ENCODE measurements around the gene PPEF1.
"Not testable (repeated sequence)": the region's sequence is repeated elsewhere in the genome, so short reads cannot be mapped to it uniquely, and the experiment has no call there.

Gene PPEF1

DNA sequence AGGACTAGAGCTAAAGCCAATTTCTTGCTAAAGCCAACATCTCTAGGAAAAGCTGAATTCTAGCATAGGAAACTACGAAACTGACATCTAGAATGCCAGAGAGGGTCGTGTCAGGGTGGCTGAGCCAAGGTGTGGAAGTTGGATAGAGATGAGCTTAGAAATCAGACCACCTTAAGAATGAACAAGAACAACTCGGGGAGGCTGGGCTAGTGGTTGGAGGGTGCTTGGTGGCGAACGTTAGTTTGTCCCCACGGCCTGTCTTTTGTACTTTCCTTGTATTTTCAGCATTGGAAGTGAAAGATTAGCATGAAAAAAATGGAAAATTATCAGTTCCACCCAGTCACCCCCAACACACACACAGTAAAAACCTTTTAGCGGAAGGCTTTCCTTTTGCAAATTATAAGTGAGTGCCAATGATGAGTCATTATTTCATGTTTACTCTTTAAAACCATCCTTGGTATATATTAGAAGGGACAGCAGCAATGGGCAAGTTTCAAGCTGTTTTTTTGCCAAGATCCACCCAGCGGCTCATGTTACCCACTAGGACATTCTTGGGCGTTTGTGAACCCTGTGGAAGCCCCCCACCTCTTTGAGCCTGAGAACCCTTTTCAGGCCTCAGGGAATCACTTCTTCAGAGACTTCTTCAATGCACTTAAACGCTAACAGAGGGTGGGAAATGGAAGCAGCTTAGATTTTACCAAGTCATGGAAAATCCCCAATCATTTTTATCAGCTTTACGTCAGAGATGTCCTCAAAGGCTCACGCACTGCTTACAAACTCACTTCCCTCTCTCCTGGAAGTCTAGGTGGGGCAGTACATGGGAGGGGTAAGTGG lies 4.9 kb upstream of the PPEF1 start:
- in situ Hi-C loops (cut with MboI; ENCODE audit: low sequenced_read_pairs) = no loop called here

DNA sequence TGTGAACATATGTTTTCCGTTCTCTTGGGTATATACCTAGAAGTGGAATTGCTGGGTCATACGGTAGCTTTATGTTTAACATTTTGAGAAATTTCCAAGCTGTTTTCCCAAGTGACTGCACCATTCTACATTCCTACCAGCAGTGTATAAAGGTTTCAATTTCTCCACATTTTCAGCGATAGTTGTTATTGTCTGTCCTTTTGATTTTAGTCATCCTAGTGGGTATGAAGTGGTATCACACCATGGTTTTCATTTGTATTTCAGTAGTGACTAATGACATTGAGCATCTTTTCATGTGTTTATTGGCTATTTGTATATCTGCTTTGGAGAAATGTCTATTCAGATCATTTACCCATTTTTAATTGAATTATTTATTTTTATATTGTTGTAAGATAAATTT lies 2.4 kb downstream of the PPEF1 start:
- in situ Hi-C loops (cut with MboI; ENCODE audit: low sequenced_read_pairs) = no loop called here

DNA sequence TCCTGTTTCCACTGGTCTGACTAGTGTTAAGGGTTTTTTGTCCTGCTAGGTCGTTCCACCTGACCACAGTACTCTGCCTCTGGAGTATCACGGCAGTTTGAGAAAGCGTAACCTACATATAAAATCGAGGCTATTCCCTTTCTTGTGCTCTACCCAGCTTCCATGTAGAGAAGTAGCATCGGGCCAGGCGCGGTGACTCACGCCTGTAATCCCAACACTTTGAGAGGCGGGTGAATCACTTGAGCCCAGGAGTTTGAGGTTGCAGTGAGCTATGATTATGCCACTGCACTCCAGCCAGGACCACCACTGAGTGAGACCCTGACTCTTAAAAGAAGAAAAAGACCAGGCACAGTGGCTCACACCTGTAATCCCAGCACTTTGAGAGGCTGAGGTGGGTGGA lies 7.5 kb downstream of the PPEF1 start:
- in situ Hi-C loops (cut with MboI; ENCODE audit: low sequenced_read_pairs) = no loop called here

DNA sequence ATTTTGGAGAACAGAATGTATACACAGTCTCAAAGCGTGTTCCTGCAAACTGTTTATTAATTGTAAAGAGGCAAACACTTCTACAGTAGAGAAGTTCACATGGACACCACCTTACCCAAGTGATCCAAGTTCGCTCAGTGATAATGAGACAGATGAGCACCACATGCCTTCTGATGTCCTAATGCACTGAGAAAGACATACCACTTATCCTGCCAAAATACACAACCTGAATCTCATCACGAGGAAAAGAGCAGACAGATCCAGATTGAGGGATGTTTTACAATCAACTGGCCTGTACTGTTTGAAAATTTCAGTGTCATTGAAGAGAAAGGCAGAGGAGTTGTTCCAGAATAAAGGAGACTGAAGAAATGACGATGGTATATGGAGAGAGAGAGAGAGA lies 12.4 kb downstream of the PPEF1 start:
- in situ Hi-C loops (cut with MboI; ENCODE audit: low sequenced_read_pairs) = no loop called here

DNA sequence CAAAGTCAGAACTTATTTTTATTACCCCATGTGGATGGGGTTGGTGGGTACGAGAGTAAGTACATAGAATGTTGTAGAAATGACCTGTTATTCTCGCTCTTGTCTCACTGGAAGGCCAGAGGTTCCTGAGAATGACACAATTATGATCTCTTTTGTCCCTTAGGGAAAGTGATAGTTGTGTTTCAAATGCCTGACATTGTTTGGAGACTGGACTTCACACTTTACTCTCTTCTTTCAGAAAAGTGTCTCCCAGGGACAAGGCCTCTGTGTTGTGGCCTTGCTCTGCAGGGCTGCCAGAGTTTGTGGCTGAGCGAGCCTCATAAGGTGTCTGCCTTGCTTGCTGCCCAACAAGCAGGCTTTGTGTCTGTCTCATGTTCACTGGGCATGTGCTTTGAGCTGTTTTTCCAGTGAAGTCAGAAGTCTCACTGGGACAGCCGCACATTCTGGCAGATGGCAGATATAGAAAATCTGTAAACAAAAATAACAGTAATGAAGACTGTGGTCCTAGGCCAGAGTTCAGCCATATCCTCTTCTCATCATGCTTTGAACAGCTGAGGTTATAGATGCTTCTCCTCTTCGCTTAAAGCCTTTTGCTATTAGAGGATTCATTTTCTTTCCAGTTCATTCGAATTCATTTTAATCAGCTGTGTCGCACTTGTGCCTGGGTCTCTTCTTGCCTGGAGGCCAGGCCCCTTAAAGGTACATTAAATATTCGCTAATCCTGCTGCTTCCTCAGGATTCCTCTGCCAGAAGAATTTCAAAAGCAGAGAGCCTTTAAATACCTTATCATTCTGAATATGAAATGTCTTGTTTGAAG lies 14.4 kb downstream of the PPEF1 start:
- in situ Hi-C loops (cut with MboI; ENCODE audit: low sequenced_read_pairs) = no loop called here

DNA sequence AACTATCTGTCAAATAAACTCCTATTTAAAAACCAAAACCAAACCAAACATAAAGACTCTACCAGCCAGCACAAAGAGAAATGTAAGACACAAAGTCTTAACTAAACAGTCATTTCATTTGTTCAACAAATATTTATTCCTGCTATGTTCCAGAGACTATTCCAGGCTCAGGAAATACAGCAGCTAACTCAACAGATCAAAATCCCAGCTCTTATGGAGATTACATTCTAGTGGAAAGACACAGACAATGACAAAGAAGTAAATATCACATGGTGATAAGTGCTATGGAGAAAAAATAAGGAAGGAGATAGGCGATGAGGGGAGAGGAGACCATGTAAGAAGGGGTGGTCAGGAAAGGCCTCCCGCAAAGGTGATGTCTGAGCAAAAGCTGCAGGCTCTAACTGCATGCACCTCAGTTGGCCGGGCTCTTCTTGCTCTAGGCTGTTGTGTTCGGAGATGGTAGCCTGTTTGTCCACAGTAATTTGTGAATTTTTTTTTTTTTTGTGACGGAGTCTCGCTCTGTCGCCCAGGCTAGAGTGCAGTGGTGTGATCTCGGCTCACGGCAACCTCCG lies 15.1 kb downstream of the PPEF1 start:
- in situ Hi-C loops (cut with MboI; ENCODE audit: low sequenced_read_pairs) = no loop called here

DNA sequence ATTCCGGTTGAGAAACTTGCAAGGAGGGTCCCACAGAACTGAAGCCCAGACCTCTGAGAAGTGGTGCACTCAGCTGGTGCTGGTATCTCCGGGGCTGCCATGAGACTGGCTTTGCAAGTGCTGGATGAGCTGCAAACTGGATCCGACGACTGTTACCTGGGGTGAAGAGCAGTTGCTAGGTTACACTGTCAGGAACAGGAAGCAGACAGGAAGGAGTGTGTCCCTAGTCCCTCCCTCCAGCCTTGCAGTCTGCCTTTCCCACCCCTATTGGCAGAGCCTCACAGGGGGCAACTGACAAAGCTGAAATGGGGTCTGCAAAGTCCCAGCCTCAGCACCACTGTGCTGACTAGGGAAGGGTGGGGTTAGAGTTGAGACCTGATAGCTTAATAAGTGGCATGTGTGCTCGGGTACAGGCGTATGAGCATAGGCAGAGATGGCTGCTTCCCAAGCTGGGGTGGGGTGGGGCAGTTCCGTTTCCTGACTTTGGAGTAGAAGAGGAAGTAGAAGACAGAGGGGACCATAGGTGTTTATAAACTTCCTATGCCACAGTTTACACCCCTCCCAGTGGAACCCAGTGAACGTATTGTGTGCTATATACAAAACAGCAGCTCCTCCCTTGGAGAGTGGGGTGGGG lies 18.0 kb downstream of the PPEF1 start:
- in situ Hi-C loops (cut with MboI; ENCODE audit: low sequenced_read_pairs) = no loop called here

DNA sequence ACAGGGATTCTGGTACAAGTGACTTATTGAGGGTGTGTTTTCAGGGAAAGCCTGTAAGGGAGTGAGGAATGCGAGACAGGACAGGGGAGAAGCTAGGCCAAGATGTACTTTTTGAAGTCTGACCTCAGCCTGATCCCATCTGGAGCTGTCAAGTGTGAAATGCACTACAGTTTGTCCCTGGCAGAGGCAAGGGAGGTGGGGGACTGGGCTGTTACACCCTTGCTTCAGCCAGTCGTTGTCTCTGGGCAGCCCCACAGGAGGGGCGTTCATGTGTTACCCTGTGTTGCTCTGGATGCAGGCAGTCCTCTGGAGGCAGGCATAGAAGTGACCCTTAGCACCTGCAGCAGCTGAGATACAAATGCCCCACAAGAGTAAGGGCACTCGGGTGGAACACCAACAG lies 25.8 kb downstream of the PPEF1 start:
- in situ Hi-C loops (cut with MboI; ENCODE audit: low sequenced_read_pairs) = no loop called here

DNA sequence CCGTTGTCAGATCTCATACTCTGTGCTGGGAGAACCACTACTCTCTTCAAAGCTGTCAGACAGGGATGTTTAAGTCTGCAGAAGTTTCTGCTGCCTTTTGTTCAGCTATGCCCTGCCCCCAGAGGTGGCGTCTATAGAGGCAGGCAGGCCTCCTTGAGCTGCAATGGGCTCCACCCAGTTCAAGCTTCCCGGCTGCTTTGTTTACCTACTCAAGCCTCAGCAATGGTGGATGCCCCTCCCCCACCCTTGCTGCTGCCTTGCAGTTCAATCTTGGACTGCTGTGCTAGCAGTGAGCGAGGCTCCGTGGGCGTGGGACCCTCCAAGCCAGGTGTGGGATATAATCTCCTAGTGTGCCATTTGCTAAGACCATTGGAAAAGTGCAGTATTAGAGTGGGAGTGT lies 32.2 kb downstream of the PPEF1 start:
- in situ Hi-C loops (cut with MboI; ENCODE audit: low sequenced_read_pairs) = not testable (repeated sequence)

DNA sequence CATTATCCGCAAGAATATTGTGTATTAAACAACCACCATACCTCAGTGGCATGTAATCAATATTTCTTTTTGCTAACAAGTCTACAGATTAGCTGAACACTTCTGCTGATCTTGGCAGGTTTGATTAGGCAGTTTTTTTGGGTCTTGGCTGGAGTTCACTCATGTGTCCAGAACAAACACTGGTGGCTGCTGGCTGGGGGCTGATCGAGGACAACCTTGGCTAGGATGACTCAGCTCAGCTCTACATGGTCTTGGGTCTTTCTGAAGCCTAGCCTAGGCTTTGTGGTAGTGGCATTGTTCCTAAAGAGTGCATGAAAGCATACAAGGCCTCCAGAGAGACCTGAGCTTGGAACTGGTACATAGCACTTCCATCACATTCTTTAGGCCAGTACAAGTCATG lies 41.1 kb downstream of the PPEF1 start:
- in situ Hi-C loops (cut with MboI; ENCODE audit: low sequenced_read_pairs) = no loop called here

DNA sequence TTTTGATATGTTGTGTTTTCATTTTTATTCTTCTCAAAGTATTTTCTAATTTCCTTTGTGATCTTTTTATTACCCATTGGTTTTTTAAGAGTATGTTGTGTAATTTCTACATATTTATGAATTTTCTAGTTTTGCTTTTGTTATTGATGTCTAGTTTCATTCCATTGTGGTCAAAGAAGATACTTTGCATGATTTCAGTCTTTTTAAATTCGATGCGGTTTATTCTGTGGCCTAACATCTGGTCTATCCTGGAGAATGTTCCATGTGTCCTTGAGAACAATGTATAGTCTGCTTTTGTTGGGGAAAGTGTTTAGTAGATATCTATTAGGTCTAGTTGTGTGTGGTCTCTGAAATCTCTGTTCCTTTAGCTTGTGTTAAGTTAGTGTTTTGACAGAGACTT lies 46.2 kb downstream of the PPEF1 start:
- in situ Hi-C loops (cut with MboI; ENCODE audit: low sequenced_read_pairs) = no loop called here

DNA sequence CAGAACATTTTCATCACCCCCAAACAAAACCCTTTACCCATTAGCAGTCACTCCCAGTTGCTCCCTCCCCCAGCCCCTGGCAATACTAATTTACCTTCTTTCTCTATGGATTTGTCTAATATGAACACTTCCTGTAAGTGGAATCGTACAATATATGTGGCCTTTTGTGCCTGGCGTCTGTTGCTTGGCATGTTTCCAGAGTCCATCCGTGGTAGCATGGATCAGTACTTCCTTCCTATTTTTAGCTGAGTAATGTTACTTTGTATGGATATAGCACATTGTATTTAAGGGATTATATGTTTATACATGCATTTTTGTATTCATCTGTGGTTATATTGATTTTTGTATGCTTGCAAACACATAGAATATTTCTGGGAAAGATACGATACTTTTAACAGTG lies 48.2 kb downstream of the PPEF1 start:
- in situ Hi-C loops (cut with MboI; ENCODE audit: low sequenced_read_pairs) = no loop called here

DNA sequence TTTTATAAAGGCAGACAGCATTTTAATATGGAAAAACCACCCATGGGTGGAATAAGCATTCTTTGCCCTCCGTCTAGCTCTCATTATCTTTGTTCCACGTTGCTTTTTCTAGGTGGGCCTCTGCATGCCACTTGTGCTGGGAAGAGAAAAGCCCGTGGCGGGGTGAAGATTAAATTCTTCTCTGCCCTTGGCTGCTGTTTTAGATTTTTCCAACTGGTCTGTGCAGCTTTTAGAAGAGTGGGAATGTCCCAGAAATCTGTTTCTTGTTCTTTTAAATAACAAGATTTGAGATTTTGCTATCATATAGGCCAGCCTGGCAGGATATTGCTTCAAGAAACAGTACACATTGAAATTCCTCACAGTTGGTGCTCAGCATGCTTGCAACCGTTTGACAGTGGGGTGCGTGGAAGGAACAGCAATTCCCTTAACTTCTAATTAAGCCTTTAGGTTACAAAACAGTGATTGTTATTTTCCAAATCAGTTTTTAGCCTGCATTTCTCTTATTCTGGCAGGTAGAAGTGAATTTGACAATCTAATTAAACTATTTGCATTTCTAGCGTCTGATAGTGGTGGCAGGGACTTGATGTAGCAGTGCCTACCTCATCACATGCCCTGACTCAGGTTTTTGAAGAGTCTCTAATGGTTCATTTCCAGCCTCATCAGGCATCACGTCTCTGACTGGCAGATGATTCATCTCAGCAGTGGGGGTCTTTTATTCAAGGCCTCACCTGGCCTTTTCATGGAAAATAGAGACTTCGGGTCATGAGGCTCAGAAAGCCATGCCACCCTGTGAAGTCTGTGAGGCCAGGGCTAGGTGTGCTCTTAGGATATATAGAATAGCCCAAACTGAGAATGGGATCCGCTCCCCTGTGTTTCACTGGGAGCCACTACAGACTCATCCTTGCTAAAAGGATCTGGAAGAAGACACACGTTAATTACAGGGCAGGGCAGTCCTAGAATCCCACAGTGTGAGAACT lies 50.8 kb downstream of the PPEF1 start:
- in situ Hi-C loops (cut with MboI; ENCODE audit: low sequenced_read_pairs) = no loop called here

DNA sequence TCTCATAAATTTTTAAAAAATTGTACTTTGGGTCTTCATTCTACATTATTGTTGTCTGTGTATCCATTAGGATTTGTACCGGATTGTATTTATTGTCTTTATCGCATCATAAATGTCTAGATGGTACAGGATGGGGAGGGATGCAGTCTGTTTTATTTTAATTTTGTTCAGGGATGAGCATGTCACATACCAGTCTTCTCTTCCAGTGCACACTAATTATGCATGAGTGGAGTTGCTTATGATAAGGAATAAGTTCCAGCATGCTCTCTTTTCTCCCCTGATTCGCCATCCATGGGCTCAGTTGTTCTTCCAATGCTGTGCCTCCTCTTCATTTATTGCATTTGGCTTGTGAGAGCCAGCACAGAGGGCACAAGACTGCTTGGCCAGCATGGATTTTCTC lies 54.3 kb downstream of the PPEF1 start:
- in situ Hi-C loops (cut with MboI; ENCODE audit: low sequenced_read_pairs) = no loop called here

DNA sequence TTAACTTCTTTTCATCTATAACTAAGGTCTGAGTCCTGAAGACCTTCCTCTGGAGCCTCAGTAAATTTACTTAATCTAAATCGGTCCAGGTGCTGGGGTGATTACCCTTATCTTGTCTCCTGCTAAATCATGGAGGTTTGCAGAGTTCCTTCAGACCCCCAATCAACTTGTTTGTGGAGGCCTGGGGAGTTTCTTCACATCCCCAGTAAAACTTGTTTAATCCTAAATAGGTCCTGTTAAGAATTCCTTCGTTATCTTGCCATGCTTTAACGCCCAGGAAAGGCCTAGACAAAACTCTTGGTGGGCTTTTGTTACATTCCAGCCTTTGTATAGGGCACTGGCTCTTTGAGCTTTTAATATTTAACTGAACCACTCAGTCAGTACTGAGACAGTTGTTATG lies 55.7 kb downstream of the PPEF1 start:
- in situ Hi-C loops (cut with MboI; ENCODE audit: low sequenced_read_pairs) = not testable (repeated sequence)

DNA sequence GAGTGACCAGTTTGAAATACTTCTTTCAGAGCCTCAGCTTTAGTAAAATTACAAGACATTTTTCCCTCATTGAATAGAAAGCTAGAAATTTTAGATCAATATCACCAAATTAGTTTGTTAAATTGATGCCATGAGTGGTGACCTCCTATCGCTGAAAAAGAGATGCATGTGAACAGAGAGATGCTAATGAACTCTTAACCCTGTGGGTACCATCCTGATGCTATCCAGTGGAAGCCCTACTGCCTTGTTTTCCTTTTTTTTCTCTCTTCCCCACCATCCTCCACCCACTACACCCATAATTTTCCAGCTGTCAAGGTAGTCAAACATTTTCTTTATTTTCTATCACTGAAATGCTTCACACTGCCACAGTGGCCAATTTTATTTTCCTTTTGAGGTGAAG lies 61.9 kb downstream of the PPEF1 start:
- in situ Hi-C loops (cut with MboI; ENCODE audit: low sequenced_read_pairs) = no loop called here

DNA sequence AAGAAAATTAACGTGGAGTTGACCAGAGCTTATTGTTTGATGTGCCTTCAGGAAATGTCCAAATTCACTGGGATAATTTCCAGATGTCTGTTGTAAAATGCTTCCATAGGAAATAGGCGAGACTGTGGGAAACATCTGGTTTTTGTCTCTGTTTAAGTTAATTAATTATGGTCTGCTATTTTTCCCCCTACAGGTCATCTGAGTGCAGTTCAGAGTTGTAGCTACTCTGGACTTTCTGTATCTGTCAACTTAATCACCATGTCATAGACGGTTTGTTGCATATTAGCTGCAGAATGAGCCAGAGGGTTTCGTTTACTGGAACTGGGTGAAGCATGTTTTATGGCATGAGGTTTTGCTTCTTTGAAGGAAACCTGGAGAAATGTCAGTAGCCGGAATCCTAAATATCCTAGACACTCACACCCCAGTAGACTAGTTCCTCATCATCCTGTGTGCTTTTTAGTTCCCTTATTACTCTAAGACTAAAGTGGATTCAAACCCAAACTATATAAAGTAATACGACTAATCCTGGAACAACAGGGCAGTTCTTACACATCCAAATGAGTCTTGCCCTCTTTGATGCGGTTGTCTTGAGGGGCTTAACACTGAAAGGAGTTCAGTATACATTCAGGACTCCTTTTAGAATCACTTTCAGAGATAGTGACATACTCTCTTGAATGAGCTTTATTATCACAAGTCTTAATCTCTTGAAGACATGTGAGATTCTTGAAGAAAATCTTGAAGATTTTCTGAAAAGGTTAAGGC lies 62.5 kb downstream of the PPEF1 start:
- in situ Hi-C loops (cut with MboI; ENCODE audit: low sequenced_read_pairs) = no loop called here

DNA sequence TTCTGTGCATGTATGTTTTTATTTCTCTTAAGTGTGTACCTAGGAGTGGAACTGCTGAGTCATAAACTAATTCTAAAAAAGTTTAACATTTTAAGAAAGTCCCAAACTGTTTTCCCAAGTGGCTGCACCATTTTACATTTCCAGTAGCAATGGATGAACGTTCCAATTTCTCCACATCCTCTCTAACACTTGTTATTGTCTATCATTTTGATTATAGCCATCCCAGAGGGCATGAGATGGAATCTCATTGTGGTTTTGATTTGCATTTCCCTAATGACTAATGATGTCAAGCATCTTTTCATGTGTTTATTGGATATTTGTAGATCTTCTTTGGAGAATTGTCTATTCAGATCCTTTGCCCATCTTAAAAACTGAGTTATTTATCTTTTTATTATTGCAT lies 82.5 kb downstream of the PPEF1 start:
- in situ Hi-C loops (cut with MboI; ENCODE audit: low sequenced_read_pairs) = no loop called here

DNA sequence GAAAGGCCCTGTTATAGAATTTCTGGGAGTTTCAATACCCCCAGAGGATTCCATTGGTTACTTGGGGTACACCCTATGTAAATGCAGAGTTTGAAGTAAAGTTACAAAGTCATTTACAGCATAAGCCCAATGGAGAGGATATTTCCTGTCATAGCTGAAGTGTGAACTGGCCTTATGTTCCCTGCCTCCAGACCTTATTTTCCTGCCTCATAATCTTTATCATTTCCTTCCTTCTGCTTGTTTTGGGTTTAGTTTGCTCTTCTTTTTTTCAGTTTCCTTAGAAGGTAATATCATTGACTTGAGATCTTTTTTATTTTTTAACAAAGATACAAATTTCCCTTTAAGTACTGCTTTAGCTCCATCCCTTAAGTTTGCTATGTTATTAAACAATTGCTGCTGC lies 85.4 kb downstream of the PPEF1 start:
- in situ Hi-C loops (cut with MboI; ENCODE audit: low sequenced_read_pairs) = no loop called here

Data from HL-60/S4 treated with phorbol 12-myristate 13-acetate at 8.2 ng/mL for 4 days and 3 days (cell line).